IgD-negative memory B cell (primary cell): ENCODE measurements around the gene SULT1C3. TPM values are rescaled to one million over a fixed set of nuclear protein-coding genes. Genes with fewer than 3 reads are reported as not detected.
A peak's percentile ranks its signal among the peaks of the same experiment; 100 is the strongest.

Experiments used
- H3K27ac Mint-ChIP-seq, 3 donors: one replicate each; pipeline ENCODE4 v1.8.0; 2020 to 2022; ENCODE audit warnings: mild to moderate bottlenecking in 3 of 3, mixed read lengths in 3 of 3, moderate library complexity in 1 of 3
- H3K27me3 Mint-ChIP-seq: one replicate; pipeline ENCODE4 v1.8.0; 2021; ENCODE audit warnings: mixed read lengths
- H3K36me3 Mint-ChIP-seq: one replicate; pipeline ENCODE4 v1.8.0; 2020; ENCODE audit warnings: mild to moderate bottlenecking, mixed read lengths
- H3K4me1 Mint-ChIP-seq, 3 donors: one replicate each; pipeline ENCODE4 v1.8.0; 2020 to 2022; ENCODE audit warnings: mixed read lengths in 3 of 3, mild to moderate bottlenecking in 1 of 3
- H3K4me3 Mint-ChIP-seq, 4 donors: one replicate each; pipeline ENCODE4 v1.8.0; 2020 to 2022; ENCODE audit warnings: mild to moderate bottlenecking in 4 of 4, mixed read lengths in 4 of 4, moderate library complexity in 3 of 4
- H3K9me3 Mint-ChIP-seq, 3 donors: one replicate each; pipeline ENCODE4 v1.8.0; 2020 to 2021; ENCODE audit warnings: mixed read lengths in 3 of 3, mild to moderate bottlenecking in 1 of 3
- polyA plus RNA-seq: library from polyadenylated mRNA; unstranded; fragments of 300-500 nt; fragmentation: Illumina TruSeq; gene quantifications from one replicate; pipeline ENCODE4 v1.2.3, GENCODE V29; 2021

Gene SULT1C3
- polyA plus RNA-seq, result not detected

- Mint-ChIP-seq H3K4me3 (no peak within 1 kb of the TSS), H3K9me3 (peaks cover 4 to 10% (median 6%) of the 10 kb centered on the region in 3 donors), H3K27ac (no peak within 1 kb of the TSS), H3K27me3 (peaks cover 1% of the 10 kb centered on the region), H3K4me1 (no peaks in the 10 kb centered on the region), H3K36me3 (no peaks in the 10 kb centered on the region)
These were observed at the start of gene SULT1C3 for GRCh38 chr2:108239786-108240185. Gene SULT1C3, plus strand, starts transcription at chr2:108239968. Its CDS starts 7,227 bp downstream, at chr2:108247195.

- Mint-ChIP-seq H3K36me3 (no peaks in the 10 kb centered on the region), H3K9me3 (peaks cover 0 to 1% (median 0%) of the 10 kb centered on the region in 3 donors), H3K4me3 (no peak overlapping the region), H3K4me1 (peaks cover 0 to 3% (median 0%) of the 10 kb centered on the region in 3 donors), H3K27me3 (no peaks in the 10 kb centered on the region), H3K27ac (no peak overlapping the region)
These were observed 46.5 kb upstream of the SULT1C3 start for GRCh38 chr2:108193251-108193650.

GRCh38 chr2:108194409-108195132 lies 45.2 kb upstream of the SULT1C3 start:
- H3K4me3 Mint-ChIP-seq, result no peak overlapping the region
- H3K36me3 Mint-ChIP-seq, result no peaks in the 10 kb centered on the region
- H3K9me3 Mint-ChIP-seq, result peaks cover 0 to 1% (median 0%) of the 10 kb centered on the region in 3 donors
- H3K27me3 Mint-ChIP-seq, result no peaks in the 10 kb centered on the region
- peaks cover 0 to 1% (median 0%) of the 10 kb centered on the region in 3 donors for H3K4me1 Mint-ChIP-seq
- no peak overlapping the region for H3K27ac Mint-ChIP-seq

GRCh38 chr2:108195133-108195439 lies 44.7 kb upstream of the SULT1C3 start:
- no peak overlapping the region for H3K4me3 Mint-ChIP-seq
- H3K27ac Mint-ChIP-seq, result no peak overlapping the region
- no peaks in the 10 kb centered on the region for H3K27me3 Mint-ChIP-seq
- peaks cover 0 to 1% (median 0%) of the 10 kb centered on the region in 3 donors for H3K9me3 Mint-ChIP-seq
- H3K4me1 Mint-ChIP-seq, result no peaks in the 10 kb centered on the region
- no peaks in the 10 kb centered on the region for H3K36me3 Mint-ChIP-seq

GRCh38 chr2:108199726-108200125 lies 40.0 kb upstream of the SULT1C3 start:
- Mint-ChIP-seq H3K4me1 (no peaks in the 10 kb centered on the region), H3K9me3 (peaks cover 3 to 18% (median 4%) of the 10 kb centered on the region in 3 donors), H3K27me3 (no peaks in the 10 kb centered on the region), H3K36me3 (no peaks in the 10 kb centered on the region), H3K4me3 (no peak overlapping the region), H3K27ac (no peak overlapping the region)

- Mint-ChIP-seq H3K9me3 (peaks cover 3 to 18% (median 4%) of the 10 kb centered on the region in 3 donors), H3K36me3 (no peaks in the 10 kb centered on the region), H3K4me1 (no peaks in the 10 kb centered on the region), H3K27ac (no peak overlapping the region), H3K4me3 (no peak overlapping the region), H3K27me3 (no peaks in the 10 kb centered on the region)
These were observed 39.2 kb upstream of the SULT1C3 start for GRCh38 chr2:108200569-108200968.

GRCh38 chr2:108212671-108213070 lies 27.1 kb upstream of the SULT1C3 start:
- Mint-ChIP-seq H3K4me1 (no peaks in the 10 kb centered on the region), H3K27me3 (no peaks in the 10 kb centered on the region), H3K36me3 (peaks cover 1% of the 10 kb centered on the region), H3K9me3 (peaks cover 5 to 6% (median 5%) of the 10 kb centered on the region in 3 donors), H3K27ac (no peak overlapping the region), H3K4me3 (no peak overlapping the region)

GRCh38 chr2:108215794-108216211 lies 24.0 kb upstream of the SULT1C3 start:
- Mint-ChIP-seq H3K27me3 (peaks cover 2% of the 10 kb centered on the region), H3K4me3 (no peak overlapping the region), H3K9me3 (peaks cover 0 to 6% (median 1%) of the 10 kb centered on the region in 3 donors), H3K4me1 (no peaks in the 10 kb centered on the region), H3K36me3 (peaks cover 1% of the 10 kb centered on the region), H3K27ac (no peak overlapping the region)

GRCh38 chr2:108217211-108217610 lies 22.6 kb upstream of the SULT1C3 start:
- Mint-ChIP-seq H3K27me3 (peaks cover 2% of the 10 kb centered on the region), H3K4me3 (no peak overlapping the region), H3K27ac (no peak overlapping the region), H3K36me3 (peaks cover 1% of the 10 kb centered on the region), H3K9me3 (peaks cover 0 to 3% (median 1%) of the 10 kb centered on the region in 3 donors), H3K4me1 (no peaks in the 10 kb centered on the region)

- Mint-ChIP-seq H3K27ac (no peak overlapping the region), H3K4me1 (no peaks in the 10 kb centered on the region), H3K9me3 (peaks cover 4 to 6% (median 4%) of the 10 kb centered on the region in 3 donors), H3K4me3 (no peak overlapping the region), H3K36me3 (peaks cover 4% of the 10 kb centered on the region), H3K27me3 (peaks cover 2% of the 10 kb centered on the region)
These were observed 20.1 kb upstream of the SULT1C3 start for GRCh38 chr2:108219688-108220087.

GRCh38 chr2:108220191-108220590 lies 19.6 kb upstream of the SULT1C3 start:
- Mint-ChIP-seq H3K36me3 (peaks cover 3% of the 10 kb centered on the region), H3K27ac (no peak overlapping the region), H3K4me3 (no peak overlapping the region), H3K4me1 (no peaks in the 10 kb centered on the region), H3K27me3 (peaks cover 2% of the 10 kb centered on the region), H3K9me3 (peaks cover 4 to 6% (median 4%) of the 10 kb centered on the region in 3 donors)

GRCh38 chr2:108220942-108221541 lies 18.7 kb upstream of the SULT1C3 start:
- H3K4me3 Mint-ChIP-seq, result no peak overlapping the region
- H3K36me3 Mint-ChIP-seq, result peaks cover 3% of the 10 kb centered on the region
- H3K27me3 Mint-ChIP-seq, result peaks cover 2% of the 10 kb centered on the region
- H3K27ac Mint-ChIP-seq, result no peak overlapping the region
- no peaks in the 10 kb centered on the region for H3K4me1 Mint-ChIP-seq
- H3K9me3 Mint-ChIP-seq, result peaks cover 4 to 6% (median 4%) of the 10 kb centered on the region in 3 donors

- peaks cover 4% of the 10 kb centered on the region for H3K27me3 Mint-ChIP-seq
- no peak overlapping the region for H3K27ac Mint-ChIP-seq
- H3K9me3 Mint-ChIP-seq, result peaks cover 4 to 6% (median 4%) of the 10 kb centered on the region in 3 donors
- H3K4me3 Mint-ChIP-seq, result peak overlapping the region in 1 of 4 donors; percentile 34
- no peaks in the 10 kb centered on the region for H3K4me1 Mint-ChIP-seq
- H3K36me3 Mint-ChIP-seq, result peaks cover 3% of the 10 kb centered on the region
These were observed 17.5 kb upstream of the SULT1C3 start for GRCh38 chr2:108222261-108222660.

- H3K36me3 Mint-ChIP-seq, result peaks cover 3% of the 10 kb centered on the region
- peaks cover 6% of the 10 kb centered on the region for H3K27me3 Mint-ChIP-seq
- no peaks in the 10 kb centered on the region for H3K4me1 Mint-ChIP-seq
These were observed 16.2 kb upstream of the SULT1C3 start for GRCh38 chr2:108223573-108223972.

GRCh38 chr2:108224022-108224421 lies 15.7 kb upstream of the SULT1C3 start:
- Mint-ChIP-seq H3K27me3 (peaks cover 6% of the 10 kb centered on the region), H3K9me3 (peaks cover 4 to 9% (median 4%) of the 10 kb centered on the region in 3 donors), H3K4me3 (no peak overlapping the region), H3K4me1 (no peaks in the 10 kb centered on the region), H3K27ac (no peak overlapping the region), H3K36me3 (peaks cover 3% of the 10 kb centered on the region)

More at GRCh38 chr2:108223573-108223972, 16.2 kb upstream of the SULT1C3 start:
- Mint-ChIP-seq H3K27ac (no peak overlapping the region), H3K9me3 (peaks cover 4 to 8% (median 4%) of the 10 kb centered on the region in 3 donors), H3K4me3 (no peak overlapping the region)

- H3K4me1 Mint-ChIP-seq, result no peaks in the 10 kb centered on the region
- peaks cover 3% of the 10 kb centered on the region for H3K36me3 Mint-ChIP-seq
- no peak overlapping the region for H3K4me3 Mint-ChIP-seq
- no peak overlapping the region for H3K27ac Mint-ChIP-seq
- H3K27me3 Mint-ChIP-seq, result peaks cover 4% of the 10 kb centered on the region
- H3K9me3 Mint-ChIP-seq, result peaks cover 4 to 9% (median 6%) of the 10 kb centered on the region in 3 donors
These were observed 13.2 kb upstream of the SULT1C3 start for GRCh38 chr2:108226564-108226963.
